KOPT-K1 (cell line): ENCODE results near the gene APEX1.

ENCODE experiments used
- H3K27ac ChIP-seq: fragments of 200-600 bp; sonication (generic); 2 replicates; pipeline ENCODE4 v1.5.1; 2016; ENCODE audit warnings: antibody characterized with exemption, mild to moderate bottlenecking, low read depth, low read length; ENCODE audit not compliant: poor library complexity, severe bottlenecking
- H3K36me3 ChIP-seq: fragments of 200-600 bp; sonication (generic); 2 replicates; pipeline ENCODE4 v1.5.1; 2017; ENCODE audit warnings: antibody characterized with exemption, mild to moderate bottlenecking, low read length, moderate library complexity; ENCODE audit not compliant: insufficient read depth
- H3K9me3 ChIP-seq: fragments of 200-600 bp; sonication (generic); 2 replicates; pipeline ENCODE4 v1.5.1; 2017; ENCODE audit warnings: antibody characterized with exemption, low read length, mild to moderate bottlenecking; ENCODE audit not compliant: insufficient read depth, poor library complexity, severe bottlenecking

The APEX1 gene

DNA sequence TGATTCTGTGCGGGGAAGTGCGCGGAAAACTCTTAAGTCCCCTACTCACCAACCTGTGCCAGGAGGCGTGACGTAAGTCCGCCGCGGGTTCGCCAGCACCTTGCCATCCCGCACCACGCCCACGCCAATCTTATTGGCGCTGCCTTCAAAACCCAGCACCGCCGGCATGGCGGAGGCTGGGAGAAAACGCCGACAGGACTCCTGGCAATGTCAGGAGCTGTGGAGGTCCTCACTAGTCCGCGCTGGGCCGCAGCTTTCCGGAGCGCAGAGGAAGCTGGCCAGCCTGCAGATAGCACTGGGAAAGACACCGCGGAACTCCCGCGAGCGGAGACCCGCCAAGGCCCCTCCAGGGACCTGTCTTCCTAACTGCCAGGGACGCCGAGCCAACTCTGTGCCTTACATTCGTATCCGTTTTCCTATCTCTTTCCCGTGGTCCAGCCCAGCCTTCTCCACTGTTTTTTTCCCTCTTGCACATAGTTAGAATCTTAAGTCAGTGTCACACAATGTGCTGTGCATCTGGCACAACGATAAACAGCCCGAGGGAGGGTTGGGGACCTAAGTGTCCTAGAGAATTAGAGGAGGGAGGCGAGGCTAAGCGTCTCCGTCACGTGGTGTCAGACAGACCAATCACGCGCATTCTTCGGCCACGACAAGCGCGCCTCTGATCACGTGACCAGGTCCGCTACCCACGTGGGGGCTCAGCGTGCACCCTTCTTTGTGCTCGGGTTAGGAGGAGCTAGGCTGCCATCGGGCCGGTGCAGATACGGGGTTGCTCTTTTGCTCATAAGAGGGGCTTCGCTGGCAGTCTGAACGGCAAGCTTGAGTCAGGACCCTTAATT is at the start of gene APEX1, which contains the start of gene OSGEP:
Gene APEX1, plus strand, starts transcription at position 711 of the 839 bp plus-strand sequence. CDS start 420 bp downstream, outside the sequence.
Gene OSGEP, minus strand, starts transcription at position 297 of the 839 bp plus-strand sequence. Its CDS starts 129 bp downstream, at position 168.
- H3K9me3 ChIP-seq: no peaks in the 10 kb centered on the region
- peak within 1 kb of the TSS; percentile 95 for H3K27ac ChIP-seq
- H3K36me3 ChIP-seq: peaks cover 70% of the 10 kb centered on the region

GRCh38 chr14:20409226-20409625 is 45.8 kb upstream of the APEX1 start:
- Histone ChIP-seq H3K9me3 (no peaks in the 10 kb centered on the region), H3K27ac (no peak overlapping the region), H3K36me3 (peaks cover 47% of the 10 kb centered on the region)

GRCh38 chr14:20412411-20412810 is 42.6 kb upstream of the APEX1 start:
- no peaks in the 10 kb centered on the region for H3K9me3 ChIP-seq
- H3K36me3 ChIP-seq: peaks cover 15% of the 10 kb centered on the region
- peak overlapping the region; percentile 75 for H3K27ac ChIP-seq

DNA sequence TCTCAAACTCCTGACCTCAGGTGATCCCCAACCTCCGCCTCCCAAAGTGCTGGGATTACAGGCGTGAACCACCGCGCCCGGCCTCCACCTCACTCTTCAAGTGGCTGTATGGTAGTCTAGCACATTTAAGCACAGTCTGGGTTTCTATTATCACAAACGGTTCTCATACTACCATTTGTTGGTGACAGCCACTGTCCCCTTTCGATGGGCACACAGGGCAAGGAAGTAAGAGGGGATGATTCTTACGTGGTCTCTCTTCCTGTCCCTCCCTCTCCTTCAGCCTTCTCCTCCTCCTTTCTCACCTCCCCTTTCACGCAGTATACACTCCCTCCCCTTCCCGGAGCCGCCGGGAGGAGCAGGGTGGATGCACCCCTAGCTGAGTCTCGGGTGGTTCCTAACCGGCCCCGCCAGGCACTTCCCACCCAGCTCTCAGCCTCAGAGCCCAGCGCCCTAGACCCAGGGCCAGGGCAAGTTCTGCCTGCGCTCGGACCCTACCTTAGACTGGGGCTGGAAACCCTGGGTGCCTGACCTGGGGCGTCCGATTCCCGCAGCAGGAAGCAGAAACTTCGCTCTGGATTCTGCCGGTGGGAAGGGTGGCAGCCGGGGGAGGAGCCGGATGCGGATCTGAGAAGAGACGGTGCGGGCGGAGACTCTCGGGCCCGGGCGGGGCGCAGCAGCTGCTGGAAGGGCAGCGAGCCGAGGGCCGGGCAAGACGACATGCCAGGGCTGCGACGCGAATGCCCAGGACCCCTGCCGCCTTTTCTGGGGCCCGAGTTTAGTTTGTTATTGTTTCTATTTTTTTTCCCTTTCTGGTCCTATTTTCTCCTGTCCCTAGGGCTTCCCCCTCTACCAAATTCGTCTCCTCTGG is 41.9 kb upstream of the APEX1 start, which contains the start of gene TEP1:
Gene TEP1, minus strand, starts transcription at position 626 of the 868 bp plus-strand sequence. CDS start 5,062 bp downstream, outside the sequence.
- H3K9me3 ChIP-seq: no peaks in the 10 kb centered on the region
- H3K27ac ChIP-seq: peak within 1 kb of the TSS; percentile 75
- H3K36me3 ChIP-seq: peaks cover 8% of the 10 kb centered on the region

DNA sequence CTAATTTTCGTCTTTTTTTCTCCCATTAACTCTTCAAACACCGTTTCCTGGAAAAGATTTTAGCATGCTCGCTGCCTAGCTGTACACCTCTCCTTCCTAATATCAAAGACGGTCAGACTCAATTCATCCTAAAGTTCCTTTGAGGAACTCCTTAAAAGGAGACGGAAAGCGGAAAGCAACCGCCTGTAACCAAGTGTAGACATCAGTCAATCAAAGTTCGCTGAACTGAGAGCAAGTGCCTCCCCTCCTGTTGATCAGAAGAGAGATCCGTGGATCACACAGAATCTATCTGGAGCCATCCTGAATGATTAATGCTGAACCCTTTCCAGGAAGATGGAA is 41.3 kb upstream of the APEX1 start:
- Histone ChIP-seq H3K36me3 (0 out of 2 replicates have a peak, but pooled peaks cover 2% of the 10 kb centered on the region), H3K27ac (peak overlapping the region; percentile 75), H3K9me3 (no peaks in the 10 kb centered on the region)

DNA sequence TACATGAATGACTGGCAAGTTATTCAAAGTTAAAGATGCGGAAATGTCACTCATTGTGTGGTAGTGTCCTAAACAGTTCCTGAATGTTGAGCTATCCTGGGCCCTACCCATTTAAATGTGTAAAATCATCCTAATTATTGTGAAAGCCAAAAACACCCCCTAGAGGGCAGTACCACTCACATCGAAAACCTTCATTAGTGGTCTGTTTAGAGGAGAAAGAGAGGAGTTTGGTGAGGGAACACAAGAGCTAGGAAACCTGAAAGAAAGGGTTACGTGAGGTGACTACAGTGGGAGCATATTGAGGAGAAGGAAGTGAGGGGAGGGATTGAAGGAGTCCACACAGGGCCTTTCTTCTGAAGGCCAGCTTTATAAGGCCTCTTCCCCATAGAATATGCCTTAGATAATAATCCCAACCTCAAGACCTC is 39.2 kb upstream of the APEX1 start:
- no peaks in the 10 kb centered on the region for H3K9me3 ChIP-seq
- peak overlapping the region; percentile 56 for H3K27ac ChIP-seq
- no peaks in the 10 kb centered on the region for H3K36me3 ChIP-seq

- H3K27ac ChIP-seq: peak overlapping the region; percentile 56
- no peaks in the 10 kb centered on the region for H3K36me3 ChIP-seq
- H3K9me3 ChIP-seq: no peaks in the 10 kb centered on the region
Measured at GRCh38 chr14:20416223-20416622, 38.8 kb upstream of the APEX1 start.

GRCh38 chr14:20417250-20418186 is 37.5 kb upstream of the APEX1 start:
- Histone ChIP-seq H3K9me3 (no peaks in the 10 kb centered on the region), H3K36me3 (no peaks in the 10 kb centered on the region), H3K27ac (no peak overlapping the region)

GRCh38 chr14:20418501-20418909 is 36.5 kb upstream of the APEX1 start:
- no peaks in the 10 kb centered on the region for H3K36me3 ChIP-seq
- H3K9me3 ChIP-seq: no peaks in the 10 kb centered on the region
- H3K27ac ChIP-seq: no peak overlapping the region

DNA sequence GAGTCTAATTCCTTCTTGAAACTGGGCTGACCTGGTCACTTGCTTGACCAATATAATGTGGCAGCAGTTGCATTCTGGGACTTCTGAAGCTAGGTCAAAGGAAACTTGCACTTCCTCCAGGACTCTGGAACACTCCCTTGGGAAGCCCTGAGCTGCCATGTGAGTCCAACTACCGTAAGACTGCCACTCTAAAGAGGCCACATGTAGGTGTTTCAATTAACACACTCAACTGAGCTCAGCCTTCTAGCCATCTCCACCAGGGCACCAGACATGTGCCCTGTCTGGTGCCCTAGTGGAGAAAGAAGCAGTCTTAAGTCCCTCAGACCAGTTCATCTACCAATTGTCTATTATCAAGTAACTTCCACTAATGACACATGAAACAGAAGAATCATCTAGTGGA is 35.6 kb upstream of the APEX1 start:
- Histone ChIP-seq H3K36me3 (no peaks in the 10 kb centered on the region), H3K27ac (no peak overlapping the region), H3K9me3 (no peaks in the 10 kb centered on the region)

DNA sequence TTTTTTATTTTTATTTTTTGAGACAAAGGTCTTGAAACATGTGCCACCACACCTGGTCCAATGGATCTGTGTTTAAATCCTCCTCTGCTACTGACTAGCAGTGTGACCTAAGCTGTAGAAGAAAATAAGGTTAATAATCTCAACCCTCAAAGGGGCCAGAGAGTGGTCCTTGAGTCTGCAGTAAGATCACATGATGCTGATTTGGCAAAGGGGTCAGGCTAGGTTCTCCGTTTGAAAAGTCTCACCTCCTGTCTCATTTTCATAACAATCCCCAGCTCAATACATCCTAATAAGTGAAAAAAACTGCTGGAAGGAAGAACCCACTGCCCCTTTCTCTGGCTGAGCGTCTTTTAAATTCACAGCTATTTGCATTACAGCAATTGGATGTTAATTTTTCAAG is 33.8 kb upstream of the APEX1 start:
- H3K36me3 ChIP-seq: no peaks in the 10 kb centered on the region
- no peaks in the 10 kb centered on the region for H3K9me3 ChIP-seq

DNA sequence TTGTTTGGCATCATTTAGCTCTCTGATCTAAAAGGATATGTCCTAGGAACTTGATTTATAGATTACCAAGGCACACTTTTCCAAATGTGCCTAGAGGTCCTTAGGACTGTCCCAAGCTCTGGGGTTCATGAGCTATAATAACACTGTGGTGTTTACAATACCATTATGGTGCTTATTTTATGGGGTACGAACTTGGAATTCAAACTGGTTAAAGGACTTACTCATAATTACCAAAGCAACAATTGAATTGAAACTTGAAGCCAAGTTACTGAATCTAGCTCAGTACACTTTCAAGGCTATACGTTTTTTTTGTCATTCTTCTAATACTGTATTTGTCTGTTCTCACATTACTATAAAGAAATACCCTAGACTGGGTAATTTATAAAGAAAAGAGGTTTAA is 32.1 kb upstream of the APEX1 start:
- Histone ChIP-seq H3K27ac (no peak overlapping the region), H3K9me3 (no peaks in the 10 kb centered on the region), H3K36me3 (no peaks in the 10 kb centered on the region)

More for the DNA sequence above, 33.8 kb upstream of the APEX1 start:
- H3K27ac ChIP-seq: no peak overlapping the region

DNA sequence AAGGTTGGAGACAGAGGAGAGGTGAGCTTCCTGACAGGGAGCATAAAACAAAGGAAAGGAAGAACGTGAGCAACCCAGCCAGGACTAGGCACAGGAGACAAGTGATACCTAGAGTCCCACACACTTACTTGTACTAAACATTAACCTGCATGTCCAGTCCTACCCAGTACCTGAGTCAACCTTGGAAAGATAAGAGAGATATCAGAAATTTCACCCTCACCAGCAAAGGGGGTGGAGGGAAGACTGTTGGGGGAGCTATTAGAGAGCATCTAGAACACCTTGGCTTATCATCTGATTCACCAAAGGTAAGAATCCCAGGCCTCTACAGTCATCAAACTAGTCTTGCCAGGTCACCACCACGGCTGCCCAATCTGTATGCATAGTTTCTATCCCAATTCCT is 30.2 kb upstream of the APEX1 start:
- H3K27ac ChIP-seq: no peak overlapping the region
- no peaks in the 10 kb centered on the region for H3K36me3 ChIP-seq
- no peaks in the 10 kb centered on the region for H3K9me3 ChIP-seq

DNA sequence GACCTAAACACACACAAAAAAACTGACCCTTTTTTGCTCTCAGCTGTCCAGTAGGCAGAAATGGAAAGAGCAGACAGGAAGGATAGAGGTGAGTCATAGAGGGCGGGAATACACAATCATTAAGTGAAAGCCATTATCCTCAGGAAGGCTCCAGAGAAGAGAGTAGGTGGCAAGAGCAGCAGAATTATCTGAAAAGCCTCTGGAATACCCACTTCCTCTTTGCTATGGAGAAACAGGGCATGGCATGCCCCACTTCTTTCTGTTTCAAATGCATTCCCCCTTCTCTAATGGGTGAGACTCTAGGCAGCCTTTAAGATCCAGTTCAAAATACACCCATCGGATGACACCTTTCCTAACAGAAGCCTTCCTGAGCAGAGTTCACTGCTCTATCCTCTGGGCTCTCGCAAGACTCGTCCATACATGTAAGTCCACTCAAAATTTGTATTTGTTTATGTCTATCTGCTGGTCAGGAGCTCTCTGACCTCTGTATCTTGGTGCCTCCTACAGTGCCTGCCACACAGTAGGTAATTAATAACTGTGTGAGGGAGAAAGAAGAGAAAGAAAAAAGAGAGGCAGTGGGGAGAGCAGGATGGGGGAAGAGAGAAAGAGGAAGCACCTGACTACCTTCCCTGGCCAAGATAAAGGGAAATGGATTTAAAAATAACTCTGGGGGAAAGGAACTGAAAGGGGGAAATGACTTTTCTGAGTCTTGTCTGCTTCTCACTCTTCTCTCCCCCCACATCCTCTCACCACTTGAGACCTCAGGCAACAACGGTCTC is 27.6 kb upstream of the APEX1 start:
- no peaks in the 10 kb centered on the region for H3K36me3 ChIP-seq
- H3K27ac ChIP-seq: peak overlapping the region; percentile 97
- H3K9me3 ChIP-seq: no peaks in the 10 kb centered on the region
